HL-60 (cell line): Measurements from ENCODE around the gene HLA-DOB.
A peak's percentile ranks its signal among the peaks of the same experiment; 100 is the strongest.

ENCODE experiments used
- DNase-seq, 2 experiments: peaks; one replicate each; pipeline ENCODE4 v3.0.0-alpha.2; 2010 to 2020; ENCODE audit warnings: low read depth in 1 of 2, low spot score in 1 of 2
- H3K27ac ChIP-seq: fragments of 250-450 bp; sonication (Bioruptor Pico); replicated peaks from 2 replicates; pipeline ENCODE4 v1.5.1; 2020; ENCODE audit warnings: mild to moderate bottlenecking, moderate library complexity
- H3K27me3 ChIP-seq: fragments of 250-450 bp; sonication (Bioruptor Pico); 2 replicates; pipeline ENCODE4 v1.5.1; 2021; ENCODE audit warnings: mild to moderate bottlenecking, moderate library complexity; ENCODE audit not compliant: insufficient read depth, poor library complexity, severe bottlenecking
- H3K4me3 ChIP-seq: replicated peaks from 2 replicates; pipeline ENCODE4 v1.5.1; 2011; ENCODE audit warnings: mild to moderate bottlenecking, control low read depth, low read length; ENCODE audit not compliant: insufficient read depth
- GABPA ChIP-seq: IDR thresholded peaks from 2 replicates; pipeline ENCODE4 v1.6.1; 2012; ENCODE audit warnings: low read depth
- POLR2AphosphoS5 ChIP-seq: IDR thresholded peaks from 2 replicates; pipeline ENCODE4 v1.6.1; 2012; ENCODE audit warnings: low read depth
- SPI1 ChIP-seq: IDR thresholded peaks from 2 replicates; pipeline ENCODE4 v1.6.1; 2012; ENCODE audit warnings: low read depth, mild to moderate bottlenecking, borderline replicate concordance
- TF ChIP-seq, protein P1 (sequence below): IDR thresholded peaks from one replicate; pipeline ENCODE4 v1.5.1; 2011; ENCODE audit warnings: low read length, control low read depth, inconsistent platforms; ENCODE audit not compliant: insufficient read depth
- TF ChIP-seq, protein P2 (sequence below): IDR thresholded peaks from 2 replicates; pipeline ENCODE4 v1.6.1; 2012; ENCODE audit warnings: low read depth; ENCODE audit not compliant: insufficient replicate concordance

Gene HLA-DOB

DNA sequence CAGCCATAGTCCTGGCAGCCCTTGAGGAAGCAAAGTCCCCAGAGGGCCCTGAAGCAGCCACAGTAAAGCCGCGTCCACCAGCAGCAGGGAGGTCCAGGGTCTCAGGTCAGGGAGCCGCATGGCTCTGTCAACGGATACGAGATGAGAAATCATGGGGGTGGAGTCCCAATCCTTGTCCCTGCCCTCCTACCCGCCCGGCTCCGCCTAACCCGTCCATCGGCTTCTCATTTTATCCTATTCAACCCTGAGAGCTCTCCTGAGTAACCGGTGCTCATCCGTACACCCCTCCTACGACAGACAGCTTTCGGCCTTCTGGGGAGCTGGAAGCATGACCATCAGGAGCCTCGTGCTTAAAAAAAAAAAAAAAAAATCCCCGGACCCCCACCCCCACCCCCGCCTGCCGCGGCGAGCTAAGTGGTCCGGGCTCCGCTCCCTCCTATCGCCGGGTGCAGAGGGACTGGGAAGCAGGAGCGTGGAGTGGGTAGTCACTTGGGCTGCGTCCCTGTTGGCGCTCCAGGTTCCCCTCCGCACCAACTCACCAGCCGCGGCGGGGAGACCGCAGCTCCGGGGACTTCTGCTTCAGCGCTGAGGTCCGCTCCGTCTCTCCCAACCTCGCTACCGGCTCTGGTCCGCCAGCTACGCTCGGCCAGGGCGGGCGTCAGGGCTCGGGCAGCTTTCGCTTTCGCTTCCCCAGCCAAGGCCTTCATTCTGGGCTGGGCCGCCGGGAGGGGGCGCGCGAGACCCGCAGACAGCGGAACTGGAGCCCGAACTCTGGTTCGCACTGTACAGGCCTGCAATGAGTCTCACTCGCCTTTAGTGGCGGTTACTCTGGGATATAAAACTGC lies 21.5 kb upstream of the HLA-DOB start, which contains the start of gene TAP2:
TAP2 (minus strand) TSS at position 626 of the 845 bp plus-strand sequence; CDS start at position 120, 506 bp downstream.
- DNase-seq: peak; percentile 83 to 95
- peak within 1 kb of the TSS; percentile 81 for H3K4me3 ChIP-seq
- H3K27me3 ChIP-seq: no peaks in the 10 kb centered on the region
- H3K27ac ChIP-seq: peak within 1 kb of the TSS; percentile 73
- TF ChIP-seq POLR2AphosphoS5: peak; percentile 48; the same call in 1 of the 2 replicates
- TF ChIP-seq, protein P1, sequence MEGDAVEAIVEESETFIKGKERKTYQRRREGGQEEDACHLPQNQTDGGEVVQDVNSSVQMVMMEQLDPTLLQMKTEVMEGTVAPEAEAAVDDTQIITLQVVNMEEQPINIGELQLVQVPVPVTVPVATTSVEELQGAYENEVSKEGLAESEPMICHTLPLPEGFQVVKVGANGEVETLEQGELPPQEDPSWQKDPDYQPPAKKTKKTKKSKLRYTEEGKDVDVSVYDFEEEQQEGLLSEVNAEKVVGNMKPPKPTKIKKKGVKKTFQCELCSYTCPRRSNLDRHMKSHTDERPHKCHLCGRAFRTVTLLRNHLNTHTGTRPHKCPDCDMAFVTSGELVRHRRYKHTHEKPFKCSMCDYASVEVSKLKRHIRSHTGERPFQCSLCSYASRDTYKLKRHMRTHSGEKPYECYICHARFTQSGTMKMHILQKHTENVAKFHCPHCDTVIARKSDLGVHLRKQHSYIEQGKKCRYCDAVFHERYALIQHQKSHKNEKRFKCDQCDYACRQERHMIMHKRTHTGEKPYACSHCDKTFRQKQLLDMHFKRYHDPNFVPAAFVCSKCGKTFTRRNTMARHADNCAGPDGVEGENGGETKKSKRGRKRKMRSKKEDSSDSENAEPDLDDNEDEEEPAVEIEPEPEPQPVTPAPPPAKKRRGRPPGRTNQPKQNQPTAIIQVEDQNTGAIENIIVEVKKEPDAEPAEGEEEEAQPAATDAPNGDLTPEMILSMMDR: peak; percentile 49
- no peak; the same call in 1 of the 2 replicates for TF ChIP-seq SPI1
- TF ChIP-seq, protein P2, sequence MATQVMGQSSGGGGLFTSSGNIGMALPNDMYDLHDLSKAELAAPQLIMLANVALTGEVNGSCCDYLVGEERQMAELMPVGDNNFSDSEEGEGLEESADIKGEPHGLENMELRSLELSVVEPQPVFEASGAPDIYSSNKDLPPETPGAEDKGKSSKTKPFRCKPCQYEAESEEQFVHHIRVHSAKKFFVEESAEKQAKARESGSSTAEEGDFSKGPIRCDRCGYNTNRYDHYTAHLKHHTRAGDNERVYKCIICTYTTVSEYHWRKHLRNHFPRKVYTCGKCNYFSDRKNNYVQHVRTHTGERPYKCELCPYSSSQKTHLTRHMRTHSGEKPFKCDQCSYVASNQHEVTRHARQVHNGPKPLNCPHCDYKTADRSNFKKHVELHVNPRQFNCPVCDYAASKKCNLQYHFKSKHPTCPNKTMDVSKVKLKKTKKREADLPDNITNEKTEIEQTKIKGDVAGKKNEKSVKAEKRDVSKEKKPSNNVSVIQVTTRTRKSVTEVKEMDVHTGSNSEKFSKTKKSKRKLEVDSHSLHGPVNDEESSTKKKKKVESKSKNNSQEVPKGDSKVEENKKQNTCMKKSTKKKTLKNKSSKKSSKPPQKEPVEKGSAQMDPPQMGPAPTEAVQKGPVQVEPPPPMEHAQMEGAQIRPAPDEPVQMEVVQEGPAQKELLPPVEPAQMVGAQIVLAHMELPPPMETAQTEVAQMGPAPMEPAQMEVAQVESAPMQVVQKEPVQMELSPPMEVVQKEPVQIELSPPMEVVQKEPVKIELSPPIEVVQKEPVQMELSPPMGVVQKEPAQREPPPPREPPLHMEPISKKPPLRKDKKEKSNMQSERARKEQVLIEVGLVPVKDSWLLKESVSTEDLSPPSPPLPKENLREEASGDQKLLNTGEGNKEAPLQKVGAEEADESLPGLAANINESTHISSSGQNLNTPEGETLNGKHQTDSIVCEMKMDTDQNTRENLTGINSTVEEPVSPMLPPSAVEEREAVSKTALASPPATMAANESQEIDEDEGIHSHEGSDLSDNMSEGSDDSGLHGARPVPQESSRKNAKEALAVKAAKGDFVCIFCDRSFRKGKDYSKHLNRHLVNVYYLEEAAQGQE: peak; percentile 23
- TF ChIP-seq GABPA: no peak

DNA sequence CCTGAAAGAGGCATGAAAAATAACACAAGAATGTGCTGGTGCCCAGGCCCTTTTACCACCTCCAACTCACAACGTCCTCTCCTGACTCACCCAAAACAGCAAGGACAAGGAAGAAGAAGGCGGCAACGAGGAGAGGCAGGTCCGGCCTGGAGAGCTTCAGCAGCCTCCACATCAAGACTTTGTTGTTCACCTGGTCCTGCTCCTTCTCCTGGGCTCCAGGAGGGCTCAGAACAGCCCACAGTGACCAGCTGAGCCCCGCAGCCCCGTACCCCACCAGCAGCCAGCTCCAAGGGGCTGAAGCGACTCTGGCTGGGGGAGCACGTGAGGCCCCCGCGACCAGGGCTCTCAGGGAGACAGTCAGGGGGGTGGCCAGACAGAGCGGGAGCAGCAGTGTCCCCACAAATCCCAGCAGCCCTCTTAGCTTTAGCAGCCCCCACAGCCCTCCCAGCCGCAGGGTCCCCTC lies 20.9 kb upstream of the HLA-DOB start:
- H3K27me3 ChIP-seq: no peaks in the 10 kb centered on the region
- peak overlapping the region; percentile 81 for H3K4me3 ChIP-seq
- TF ChIP-seq POLR2AphosphoS5 (no peak), GABPA (no peak), SPI1 (no peak)
- TF ChIP-seq, protein P1: no peak
- peak overlapping the region; percentile 65 for H3K27ac ChIP-seq
- DNase-seq: no peak

GRCh38 chr6:32836873-32837272 lies 20.1 kb upstream of the HLA-DOB start:
- no peak overlapping the region for H3K27ac ChIP-seq
- H3K27me3 ChIP-seq: no peaks in the 10 kb centered on the region
- TF ChIP-seq SPI1 (no peak), POLR2AphosphoS5 (no peak), GABPA (no peak)
- TF ChIP-seq, protein P2: no peak
- TF ChIP-seq, protein P1: no peak
- peak overlapping the region; percentile 81 for H3K4me3 ChIP-seq
- no peak for DNase-seq
